Measurements from ENCODE around the gene BMP8B. TPM values are rescaled to one million over a fixed set of nuclear protein-coding genes. Genes with fewer than 3 reads are reported as not detected.

Gene BMP8B
- total and polyA plus RNA-seq, 2 of the 8 experiments (the other 6 are each of a cell fraction or from before 2014, with no cell fraction given), result 0.37 to 0.50 TPM

DNA sequence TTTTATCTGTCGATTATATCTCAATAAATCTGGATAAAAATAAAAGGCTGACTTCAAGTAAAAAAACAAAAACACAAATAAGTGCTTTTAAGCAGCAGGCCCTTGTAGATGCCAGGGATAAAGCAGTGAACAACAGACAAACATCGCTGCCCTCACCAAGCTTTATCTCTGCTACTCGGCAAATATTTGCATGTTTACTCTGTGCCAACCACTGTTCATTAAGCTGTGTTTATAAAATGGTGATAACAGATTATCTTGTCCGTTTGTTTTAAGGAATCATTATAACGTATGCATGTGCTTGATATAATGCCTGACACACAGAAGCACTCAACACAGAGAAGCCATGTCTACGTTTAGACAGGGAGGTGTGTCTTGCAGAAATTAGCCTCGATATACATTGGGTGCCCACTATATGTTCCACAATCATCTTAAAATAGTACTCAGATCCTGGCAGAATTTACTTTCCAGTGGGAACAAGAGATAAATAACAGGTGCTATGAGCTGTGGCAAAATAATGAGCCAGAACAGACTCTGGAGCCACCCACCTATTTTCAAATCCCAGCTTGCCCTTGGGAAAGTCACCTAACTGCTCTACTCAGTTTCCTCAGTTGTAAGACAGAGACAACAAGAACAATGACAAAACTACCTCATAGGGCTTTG lies 47.4 kb upstream of the BMP8B start:
- Histone ChIP-seq H3K4me1 (replicated peaks in 1 of 4; ENCODE audit: control insufficient read depth in 3 of 4, insufficient read depth in 4 of 4, low read length in 3 of 4) (no peaks in the 10 kb centered on the region), H4K5ac (ENCODE audit: insufficient read length, low read depth, low read length) (no peak overlapping the region), H2AFZ (ENCODE audit: low read length) (no peak overlapping the region), H3K9me3 (ENCODE audit: insufficient read depth in 2 of 2, low read depth in 1 of 2, low read length in 1 of 2) (no peaks in the 10 kb centered on the region), H3K79me2 (ENCODE audit: control insufficient read depth in 1 of 2, insufficient read depth in 2 of 2, low read length in 2 of 2) (no peaks in the 10 kb centered on the region), H3K18ac (ENCODE audit: extremely low read depth, low read length) (no peak overlapping the region), H3K9ac (replicated peaks in 1 of 4; ENCODE audit: extremely low read depth in 1 of 4, low read depth in 3 of 4, low read length in 3 of 4) (no peak overlapping the region), H3K4me2 (ENCODE audit: insufficient read depth in 1 of 2, low read depth in 2 of 2, low read length in 2 of 2) (no peak overlapping the region), H3K56ac (replicated peaks; ENCODE audit: insufficient read length, low read depth, low read length) (no peak overlapping the region), H4K91ac (replicated peaks; ENCODE audit: insufficient read length, low read length) (no peak overlapping the region), H3K23me2 (ENCODE audit: low read depth, low read length) (no peaks in the 10 kb centered on the region), H3K23ac (ENCODE audit: insufficient read length) (no peak overlapping the region), H4K8ac (ENCODE audit: extremely low read depth, insufficient read depth, low read length) (no peak overlapping the region), H4K20me1 (replicated peaks in 1 of 2; ENCODE audit: control insufficient read depth in 1 of 2, insufficient read depth in 2 of 2, low read length in 2 of 2) (peaks cover 2% of the 10 kb centered on the region in 2 experiments), H2BK12ac (ENCODE audit: low read depth, low read length) (no peak overlapping the region), H3K27me3 (replicated peaks in 1 of 4; ENCODE audit: control insufficient read depth in 3 of 4, extremely low read depth in 1 of 4, insufficient read depth in 3 of 4, low read length in 3 of 4) (no peaks in the 10 kb centered on the region), H3K4ac (replicated peaks; ENCODE audit: insufficient read length, low read depth, low read length) (no peak overlapping the region), H3K27ac (ENCODE audit: low read depth, low read length) (no peak overlapping the region), H2BK20ac (ENCODE audit: low read length) (no peak overlapping the region), H2AK5ac (ENCODE audit: low read depth, low read length) (no peak overlapping the region), H3K4me3 (ENCODE audit: extremely low read depth in 1 of 4, insufficient read depth in 2 of 4, low read depth in 3 of 4, low read length in 4 of 4) (no peak overlapping the region), H3K79me1 (ENCODE audit: low read depth, low read length) (no peaks in the 10 kb centered on the region), H3K14ac (ENCODE audit: insufficient read length) (no peak overlapping the region), H2BK15ac (ENCODE audit: low read length) (no peak overlapping the region), H3K36me3 (ENCODE audit: control insufficient read depth in 2 of 4, insufficient read depth in 4 of 4, low read length in 3 of 4) (peaks cover 4 to 20% (median 10%) of the 10 kb centered on the region in 4 experiments; a peak in 7 of 8 replicates), H2BK120ac (replicated peaks; ENCODE audit: low read depth, low read length) (no peak overlapping the region), H2BK5ac (ENCODE audit: low read depth, low read length) (no peak overlapping the region)
- DNase-seq (ENCODE audit: low read depth in 1 of 2, low spot score in 2 of 2) (no peak), FAIRE-seq (no peak)
- CTCF ChIA-PET (ENCODE audit: partially characterized antibody), result interaction anchor here (0.8 to 3.9 kb wide), 8 partner anchors 10 to 196 kb away, joined by 3 to 18 read pairs (median 4); no protein-coding TSS in a partner anchor
- POLR2A ChIA-PET (ENCODE audit: partially characterized antibody), result interaction anchor here (1.0 to 2.1 kb wide), 4 partner anchors 10 to 60 kb away, joined by 3 to 7 read pairs (median 4); no protein-coding TSS in a partner anchor
- WGBS, 2 experiments (ENCODE audit: extremely low coverage in 1 of 2, insufficient coverage in 1 of 2, insufficient read length in 1 of 2, insufficient replicate concordance in 2 of 2, low coverage in 1 of 2, low lambda C conversion rate in 2 of 2, missing lambda C conversion rate in 1 of 2), result 86% methylated on average over 7 of the region's 7 CpGs; no CpG with 5 or more reads in 1 of the 2 experiments
- TF ChIP-seq KDM4A (IDR thresholded peaks at IDR 0.05; ENCODE audit: low read depth, low read length, severe bottlenecking) (no peak), CHD2 (IDR thresholded peaks at IDR 0.05; ENCODE audit: low read length) (no peak)
- TF ChIP-seq, protein P1, sequence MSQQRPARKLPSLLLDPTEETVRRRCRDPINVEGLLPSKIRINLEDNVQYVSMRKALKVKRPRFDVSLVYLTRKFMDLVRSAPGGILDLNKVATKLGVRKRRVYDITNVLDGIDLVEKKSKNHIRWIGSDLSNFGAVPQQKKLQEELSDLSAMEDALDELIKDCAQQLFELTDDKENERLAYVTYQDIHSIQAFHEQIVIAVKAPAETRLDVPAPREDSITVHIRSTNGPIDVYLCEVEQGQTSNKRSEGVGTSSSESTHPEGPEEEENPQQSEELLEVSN (IDR thresholded peaks at IDR 0.05), result no peak
